ENCODE measurements around the gene ACADSB.

Gene ACADSB

DNA sequence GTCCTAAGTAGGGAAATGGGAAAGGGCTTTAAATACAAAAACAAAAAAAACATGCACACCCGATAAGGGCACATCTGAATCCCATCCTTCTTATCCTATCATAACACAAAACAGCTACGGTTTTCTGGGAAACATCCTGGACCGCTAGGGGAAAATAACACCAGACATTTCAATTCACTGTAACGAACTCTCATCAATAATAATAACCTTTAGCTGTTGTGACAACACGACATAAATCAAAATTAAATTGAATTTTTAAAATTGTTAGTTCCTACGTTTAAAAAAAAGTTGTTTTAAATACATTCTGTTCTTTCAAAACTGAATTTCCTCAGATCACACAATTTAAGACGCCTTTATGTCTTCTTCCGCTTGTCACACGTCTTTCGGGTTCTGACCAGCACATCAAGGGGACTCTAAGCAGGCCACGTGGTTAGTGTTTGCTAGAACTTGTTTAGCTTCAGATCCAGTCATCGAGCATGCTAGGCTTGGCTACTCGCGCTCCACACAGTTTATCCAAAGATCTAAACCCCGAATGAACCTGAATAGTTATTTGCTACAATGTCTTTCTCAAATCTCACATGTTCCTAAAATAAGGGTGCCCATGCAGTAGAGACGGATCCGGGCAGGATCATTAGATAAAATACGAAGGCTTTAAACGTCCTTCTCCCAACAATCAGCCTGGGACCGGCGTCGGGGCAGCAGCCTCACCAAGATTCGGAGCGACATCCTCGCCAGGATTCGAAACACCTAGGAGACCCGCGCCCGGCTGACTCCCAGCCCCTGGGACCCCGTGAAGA is 1.1 kb upstream of the ACADSB start:
- peak; percentile 32 for DNase-seq

- DNase-seq, result peak; percentile 24
These were observed 457 bp downstream of the ACADSB start for GRCh38 chr10:123009105-123009820.

- DNase-seq, result no peak
These were observed 3.2 kb downstream of the ACADSB start for GRCh38 chr10:123011987-123012386.

DNA sequence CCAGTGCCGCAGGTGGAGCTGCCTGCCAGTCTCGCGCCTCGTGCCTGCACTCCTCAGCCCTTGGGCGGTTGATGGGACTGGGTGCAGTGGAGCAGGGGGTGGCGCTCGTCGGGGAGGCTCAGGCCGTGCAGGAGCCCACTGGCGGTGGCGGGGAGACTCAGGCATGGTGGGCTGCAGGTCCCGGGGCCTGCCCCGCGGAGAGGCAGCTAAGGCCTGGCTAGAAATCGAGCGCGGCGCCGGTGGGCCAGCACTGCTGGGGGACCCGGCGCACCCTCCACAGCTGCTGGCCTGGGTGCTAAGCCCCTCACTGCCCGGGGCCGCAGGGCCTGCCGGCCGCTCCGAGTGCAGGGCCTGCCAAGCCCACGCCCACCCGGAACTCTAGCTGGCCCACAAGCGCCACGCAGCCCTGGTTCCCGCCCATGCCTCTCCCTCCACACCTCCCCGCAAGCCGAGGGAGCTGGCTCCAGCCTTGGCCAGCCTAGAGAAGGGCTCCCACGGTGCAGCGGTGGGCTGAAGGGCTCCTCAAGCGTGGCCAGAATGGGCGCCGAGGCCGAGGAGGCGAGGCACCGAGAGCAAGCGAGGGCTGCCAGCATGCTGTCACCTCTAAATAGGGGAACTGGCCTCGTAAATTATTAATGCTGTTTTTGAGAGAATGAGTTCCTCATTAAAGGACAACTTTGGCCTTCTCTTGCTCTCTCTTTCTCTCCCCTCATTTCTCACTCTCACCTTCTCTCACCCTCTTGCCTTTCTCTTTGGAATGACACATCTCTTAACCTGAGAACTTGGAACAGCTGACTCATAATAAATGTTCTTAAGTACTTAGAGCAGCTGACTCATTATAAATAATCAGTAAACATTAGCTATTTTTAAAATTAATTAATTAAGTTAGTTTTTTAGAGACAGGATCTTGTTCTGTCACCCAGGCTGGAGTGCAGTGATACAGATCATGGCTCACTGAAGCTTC is 4.9 kb downstream of the ACADSB start:
- no peak for DNase-seq

- no peak for DNase-seq
These were observed 6.0 kb downstream of the ACADSB start for GRCh38 chr10:123014772-123015171.

- no peak for DNase-seq
These were observed 7.4 kb downstream of the ACADSB start for GRCh38 chr10:123016228-123016627.

DNA sequence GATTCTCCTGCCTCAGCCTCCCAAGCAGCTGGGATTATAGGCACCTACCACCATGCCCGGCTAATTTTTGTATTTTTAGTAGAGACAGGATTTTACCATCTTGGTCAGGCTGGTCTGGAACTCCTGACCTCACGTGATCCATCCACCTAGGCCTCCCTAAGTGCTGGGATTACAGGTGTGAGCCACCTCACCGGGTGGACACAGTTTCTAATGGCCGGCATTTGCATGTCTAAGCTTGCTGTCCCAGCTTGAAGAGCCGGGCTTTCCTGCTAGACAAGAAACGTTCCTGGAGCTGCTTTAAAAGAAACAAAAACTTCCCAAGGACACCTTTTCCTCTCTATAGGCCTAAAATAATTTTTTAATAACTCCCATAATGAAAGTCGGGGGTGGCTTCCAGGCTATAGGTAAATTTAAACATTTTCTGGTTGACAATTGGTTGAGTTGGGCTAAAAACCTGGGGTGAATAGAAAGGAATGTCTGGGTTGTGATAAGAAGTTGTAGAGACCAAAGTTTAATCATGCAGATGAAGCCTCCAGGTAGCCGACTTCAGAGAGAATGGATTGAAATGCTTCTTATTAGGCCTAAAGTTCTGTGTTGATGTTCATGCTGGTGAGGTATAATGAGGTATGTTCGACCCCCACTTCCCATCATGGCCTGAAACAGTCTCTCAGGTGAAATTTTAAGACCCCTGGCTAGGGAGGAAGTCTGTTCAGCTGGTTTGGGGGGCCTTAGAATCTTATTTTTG is 8.8 kb downstream of the ACADSB start:
- DNase-seq, result no peak

DNA sequence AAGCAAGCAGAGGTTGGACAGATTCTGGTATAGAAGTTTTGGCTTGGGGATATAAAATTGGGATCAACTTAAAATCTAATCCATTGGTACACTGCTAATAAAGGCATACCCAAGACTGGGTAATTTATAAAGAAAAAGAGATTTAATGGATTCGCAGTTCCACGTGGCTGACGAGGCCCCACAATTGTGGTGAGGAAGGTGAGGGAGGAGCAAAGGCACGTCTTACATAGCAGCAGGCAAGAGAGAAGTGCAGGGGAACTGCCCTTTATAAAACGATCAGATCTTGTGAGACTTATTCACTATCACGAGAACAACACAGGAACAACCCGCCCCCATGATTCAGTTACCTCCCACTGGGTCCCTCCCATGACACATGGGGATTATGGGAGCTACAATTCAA is 9.7 kb downstream of the ACADSB start:
- no peak for DNase-seq

- DNase-seq, result no peak
These were observed 10.5 kb downstream of the ACADSB start for GRCh38 chr10:123019264-123019663.

GRCh38 chr10:123019941-123020703 is 11.3 kb downstream of the ACADSB start:
- DNase-seq, result no peak

DNA sequence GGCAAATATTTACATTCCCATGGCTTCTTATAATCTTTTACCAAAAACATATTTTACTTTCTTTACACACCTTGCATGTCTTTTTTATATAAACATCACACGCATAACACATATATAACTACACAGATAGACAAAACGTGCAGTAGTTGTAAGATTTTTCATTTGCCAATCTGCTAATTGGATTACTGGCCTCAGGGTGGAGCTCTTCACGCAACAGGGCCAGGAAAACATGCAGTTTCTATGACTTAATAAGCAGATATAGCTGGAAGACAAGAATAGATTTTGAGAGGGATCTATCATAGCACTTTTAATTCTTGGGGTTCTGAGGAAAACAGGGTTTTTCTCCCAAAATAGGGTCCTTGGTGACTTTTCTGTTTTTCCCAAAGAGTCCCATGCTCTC is 12.7 kb downstream of the ACADSB start:
- no peak for DNase-seq

- DNase-seq, result no peak
These were observed 15.7 kb downstream of the ACADSB start for GRCh38 chr10:123024540-123024939.

GRCh38 chr10:123026302-123026701 is 17.5 kb downstream of the ACADSB start:
- no peak for DNase-seq

GRCh38 chr10:123027861-123028260 is 19.1 kb downstream of the ACADSB start:
- DNase-seq, result no peak

DNA sequence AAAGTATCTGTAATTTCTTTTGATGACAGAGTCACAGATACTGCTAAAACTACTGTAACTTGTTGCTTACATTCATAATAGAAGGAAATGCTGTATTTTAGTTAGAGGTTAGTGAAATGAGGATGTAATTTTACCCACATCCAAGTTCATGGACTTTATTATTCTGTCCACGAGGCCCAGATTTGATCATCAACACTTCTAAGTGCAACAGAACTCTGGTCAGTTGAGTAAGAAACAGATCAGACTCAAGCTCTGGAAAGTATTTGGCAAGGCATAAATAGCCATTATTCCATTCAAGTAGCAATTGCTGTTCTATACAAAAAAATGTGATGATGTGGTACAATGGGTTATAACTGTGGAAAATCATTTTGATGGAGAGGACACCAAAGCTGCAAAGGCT is 22.3 kb downstream of the ACADSB start:
- DNase-seq, result no peak

- DNase-seq, result no peak
These were observed 25.5 kb downstream of the ACADSB start for GRCh38 chr10:123034332-123034731.

GRCh38 chr10:123035467-123036086 is 26.8 kb downstream of the ACADSB start:
- no peak for DNase-seq

DNA sequence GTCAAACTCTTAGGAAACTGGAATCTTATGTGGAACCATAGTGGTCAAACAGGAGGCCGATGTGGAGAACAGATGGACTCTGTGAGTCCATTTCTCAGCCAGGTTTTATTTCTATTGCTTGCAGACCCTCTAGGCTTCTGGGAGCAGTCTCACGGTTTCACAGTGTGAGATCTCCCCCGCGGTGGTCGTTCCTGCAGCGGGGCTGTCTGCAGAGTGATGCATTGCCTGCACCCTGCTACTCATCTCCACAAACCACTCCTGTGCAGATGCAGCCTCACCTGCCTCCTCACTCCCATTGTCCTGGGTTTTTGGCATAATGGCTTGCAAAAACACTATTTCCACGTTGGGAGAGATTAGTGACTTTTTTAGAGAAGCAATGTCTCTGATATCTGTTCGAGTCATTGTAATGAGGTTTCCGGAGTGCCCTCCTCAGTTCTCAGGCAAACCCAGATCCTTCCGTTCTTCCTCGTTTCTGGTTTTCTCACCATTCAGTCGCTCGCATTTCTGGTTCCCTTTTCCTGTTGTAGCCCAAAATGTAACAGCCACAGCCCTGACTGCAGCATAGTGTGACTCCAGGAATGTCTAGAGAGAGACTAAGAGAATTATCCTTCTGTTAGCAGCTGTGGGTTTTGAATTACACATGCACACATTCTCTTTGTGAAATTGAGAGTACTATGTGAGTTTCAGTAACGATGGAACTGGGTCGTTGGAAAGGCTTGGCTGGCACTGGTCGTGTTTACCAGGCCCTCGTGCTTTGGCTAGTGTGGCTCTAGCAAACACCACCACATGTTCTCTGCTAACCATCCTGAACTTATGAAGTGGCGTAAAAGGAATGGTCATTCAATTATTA is 30.2 kb downstream of the ACADSB start:
- DNase-seq, result no peak

GRCh38 chr10:123039632-123039930 is 30.8 kb downstream of the ACADSB start:
- DNase-seq, result no peak

DNA sequence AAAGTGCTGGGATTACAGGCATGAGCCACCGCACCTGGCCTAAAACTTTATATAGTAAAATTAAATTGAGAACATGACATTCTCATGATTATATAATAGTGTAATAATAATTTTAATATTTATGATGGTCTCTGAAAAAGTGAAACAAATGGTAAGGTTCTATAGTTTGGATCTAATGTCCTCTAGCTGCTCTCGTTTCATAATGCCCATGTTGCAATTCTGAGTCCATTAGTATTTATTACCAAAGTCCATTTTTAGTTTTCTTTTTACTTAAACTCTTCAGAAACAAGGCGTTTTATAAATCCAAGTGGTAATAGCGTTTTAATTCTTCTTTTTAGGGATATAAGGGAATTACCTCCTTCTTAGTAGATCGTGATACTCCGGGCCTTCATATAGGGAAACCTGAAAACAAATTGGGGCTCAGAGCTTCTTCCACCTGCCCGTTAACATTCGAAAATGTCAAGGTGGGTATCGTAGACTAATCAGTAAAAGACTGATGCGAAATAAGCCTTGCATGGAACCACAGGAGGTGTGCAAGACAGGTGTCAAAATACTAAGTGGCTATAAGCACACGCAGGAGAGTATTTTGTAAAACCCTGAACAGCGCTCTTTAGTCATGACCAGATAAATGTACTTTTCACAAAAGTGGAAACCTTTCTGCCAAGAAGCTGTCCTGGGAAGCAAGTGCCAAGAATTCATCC is 34.1 kb downstream of the ACADSB start:
- DNase-seq, result no peak
